Prostate gland (tissue), 2 donors: ENCODE results near the gene OSBPL7. TPM values are rescaled to one million over a fixed set of nuclear protein-coding genes. Genes with fewer than 3 reads are reported as not detected.

ENCODE experiments used
- DNase-seq: peaks from one replicate; pipeline ENCODE4 v3.0.0-alpha.2; 2019; ENCODE audit warnings: low spot score
- H3K27ac ChIP-seq, 2 donors: fragments of 200-600 bp; sonication (generic); 2 replicates each; pipeline ENCODE4 v1.5.1; 2017 to 2019
- H3K27me3 ChIP-seq: fragments of 200-600 bp; sonication (generic); replicated peaks from 2 replicates; pipeline ENCODE4 v1.5.1; 2019; ENCODE audit not compliant: insufficient read depth
- H3K36me3 ChIP-seq, 2 donors: fragments of 200-600 bp; sonication (generic); 1 replicate in 1 of 2; 2 replicates in 1 of 2; pipeline versions ENCODE4 v1.5.1 to v1.8.1; 2017 to 2019
- H3K4me1 ChIP-seq: fragments of 200-600 bp; sonication (generic); replicated peaks from 2 replicates; pipeline ENCODE4 v1.5.1; 2019
- H3K4me3 ChIP-seq, 2 donors: fragments of 200-600 bp; sonication (generic); 2 replicates each; pipeline ENCODE4 v1.5.1; 2017 to 2019
- H3K9me3 ChIP-seq: fragments of 200-600 bp; sonication (generic); 2 replicates; pipeline ENCODE4 v1.5.1; 2017
- CTCF ChIP-seq, 4 experiments: fragments of 200-600 bp in 2 of 4; fragments of 450-650 bp in 2 of 4; sonication (generic) in 2 of 4; IDR thresholded peaks; 1 replicate in 3 of 4; 2 replicates in 1 of 4; pipeline ENCODE4 v1.5.1; 2016 to 2019; ENCODE audit warnings: antibody characterized with exemption in 4 of 4, mild to moderate bottlenecking in 2 of 4, moderate library complexity in 2 of 4
- POLR2A ChIP-seq: fragments of 450-650 bp; IDR thresholded peaks from one replicate; pipeline ENCODE4 v1.6.1; 2016; ENCODE audit warnings: antibody characterized with exemption, mild to moderate bottlenecking
- POLR2AphosphoS5 ChIP-seq: sonication (generic); formaldehyde crosslinking; IDR thresholded peaks from one replicate; pipeline ENCODE4 v1.6.1; 2017; ENCODE audit warnings: antibody characterized with exemption
- WGBS: methylation state at CpG from one replicate; pipeline ENCODE4 v1.1.5; 2018; 5-methylcytosine and 5-hydroxymethylcytosine counted together
- intact Hi-C: fragments of 100-400 bp; cut with DNase I; formaldehyde crosslinking; loops from one replicate; pipeline ENCODE4 v1.14.2; 2022
- total RNA-seq, 2 donors: library from RNA; depleted of rRNA; stranded (reverse); fragments of >200 nt; gene quantifications; one replicate each; pipeline ENCODE4 v1.1.0, GENCODE V29; 2016

Gene OSBPL7
- total RNA-seq, 2 donors from 2014 or later, result 15.0 to 19.2 TPM

GRCh38 chr17:47848198-47848513 lies 26.6 kb upstream of the OSBPL7 start:
- 52% methylated on average over 23 of the region's 23 CpGs for WGBS
- H3K27me3 ChIP-seq, result peaks cover 5% of the 10 kb centered on the region
- intact Hi-C loops, result loop anchor here (5.0 to 10.0 kb wide), 2 partner anchors 104 to 1347 kb away; no protein-coding TSS in a partner anchor

GRCh38 chr17:47847341-47848197 lies 26.0 kb upstream of the OSBPL7 start:
- 36% methylated on average over 59 of the region's 71 CpGs for WGBS
- no peak overlapping the region for H3K27ac ChIP-seq
- H3K36me3 ChIP-seq, result no peaks in the 10 kb centered on the region
- DNase-seq, result no peak
- intact Hi-C loops, result loop anchor here (5.0 to 10.0 kb wide), 2 partner anchors 105 to 1347 kb away; no protein-coding TSS in a partner anchor
- no peak for TF ChIP-seq POLR2AphosphoS5
- TF ChIP-seq CTCF (IDR thresholded peaks at IDR 0.05), result peak in 2 of 4 experiments; percentile 12 to 26
- peaks cover 4% of the 10 kb centered on the region for H3K4me1 ChIP-seq
- no peaks in the 10 kb centered on the region for H3K9me3 ChIP-seq
- no peak overlapping the region for H3K4me3 ChIP-seq
- H3K27me3 ChIP-seq, result peaks cover 5% of the 10 kb centered on the region

More at GRCh38 chr17:47848198-47848513, 26.6 kb upstream of the OSBPL7 start:
- Histone ChIP-seq H3K27ac (no peak overlapping the region), H3K36me3 (no peaks in the 10 kb centered on the region), H3K9me3 (no peaks in the 10 kb centered on the region), H3K4me1 (peaks cover 4% of the 10 kb centered on the region), H3K4me3 (no peak overlapping the region)
- DNase-seq, result no peak
- no peak for TF ChIP-seq CTCF (IDR thresholded peaks at IDR 0.05)
- no peak for TF ChIP-seq POLR2A
- no peak for TF ChIP-seq POLR2AphosphoS5

- intact Hi-C loops, result loop anchor here (5.0 to 10.0 kb wide), 2 partner anchors 105 to 1348 kb away; no protein-coding TSS in a partner anchor
- Histone ChIP-seq H3K4me1 (peaks cover 4% of the 10 kb centered on the region), H3K36me3 (no peaks in the 10 kb centered on the region), H3K27me3 (peaks cover 5% of the 10 kb centered on the region), H3K9me3 (no peaks in the 10 kb centered on the region), H3K4me3 (no peak overlapping the region), H3K27ac (no peak overlapping the region)
- 24% methylated on average over 31 of the region's 31 CpGs for WGBS
- no peak for DNase-seq
- TF ChIP-seq CTCF (IDR thresholded peaks at IDR 0.05) (no peak), POLR2A (no peak), POLR2AphosphoS5 (no peak)
These were observed 25.2 kb upstream of the OSBPL7 start for GRCh38 chr17:47846716-47847340.

GRCh38 chr17:47845716-47846075 lies 24.1 kb upstream of the OSBPL7 start:
- TF ChIP-seq POLR2AphosphoS5 (no peak), CTCF (IDR thresholded peaks at IDR 0.05) (no peak), POLR2A (no peak)
- H3K36me3 ChIP-seq, result no peaks in the 10 kb centered on the region
- no peak overlapping the region for H3K4me3 ChIP-seq
- H3K9me3 ChIP-seq, result no peaks in the 10 kb centered on the region
- peaks cover 4% of the 10 kb centered on the region for H3K4me1 ChIP-seq
- H3K27me3 ChIP-seq, result peaks cover 5% of the 10 kb centered on the region
- H3K27ac ChIP-seq, result no peak overlapping the region
- DNase-seq, result no peak
- 91% methylated on average over 3 of the region's 3 CpGs for WGBS
- intact Hi-C loops, result loop anchor here (5.0 to 10.0 kb wide), 2 partner anchors 107 to 1349 kb away; no protein-coding TSS in a partner anchor
